Muscle of leg (tissue), 11 donors: Measurements from ENCODE around the gene TSPAN8. TPM values are rescaled to one million over a fixed set of nuclear protein-coding genes. Genes with fewer than 3 reads are reported as not detected.
"Not testable (repeated sequence)": the region's sequence is repeated elsewhere in the genome, so short reads cannot be mapped to it uniquely, and the experiment has no call there.

ENCODE experiments used
- DNase-seq: peaks from one replicate; pipeline ENCODE4 v3.0.0; 2013
- H3K27ac ChIP-seq: one replicate; pipeline ENCODE4 v1.5.1; 2013; ENCODE audit warnings: mild to moderate bottlenecking, low read length, control low read depth
- H3K27me3 ChIP-seq: one replicate; pipeline ENCODE4 v1.6.1; 2013; ENCODE audit warnings: low read length; ENCODE audit not compliant: control insufficient read depth, insufficient read depth
- H3K36me3 ChIP-seq: one replicate; pipeline ENCODE4 v1.6.1; 2013; ENCODE audit warnings: low read length; ENCODE audit not compliant: control insufficient read depth, insufficient read depth
- H3K4me1 ChIP-seq: one replicate; pipeline ENCODE4 v1.6.1; 2013; ENCODE audit warnings: low read length; ENCODE audit not compliant: control insufficient read depth, insufficient read depth
- H3K4me3 ChIP-seq: one replicate; pipeline ENCODE4 v1.5.1; 2013; ENCODE audit warnings: low read length, control low read depth
- H3K9me3 ChIP-seq: replicated peaks from 2 replicates; pipeline ENCODE4 v1.6.1; 2013; ENCODE audit warnings: low read depth, low read length; ENCODE audit not compliant: control insufficient read depth
- WGBS: methylation state at CpG from one replicate; pipeline ENCODE4 v1.1.5; 2013; ENCODE audit warnings: missing lambda C conversion rate; ENCODE audit not compliant: insufficient coverage; 5-methylcytosine and 5-hydroxymethylcytosine counted together
- polyA plus RNA-seq, 8 donors: library from polyadenylated mRNA; unstranded; fragments of 120-200 nt; gene quantifications; one replicate each; pipeline versions ENCODE4 v1.2.1 to v1.2.3, GENCODE V29; 2013; ENCODE audit warnings: inconsistent platforms in 1 of 8, low replicate concordance in 1 of 8; ENCODE audit not compliant: insufficient read length in 8 of 8, insufficient read depth in 1 of 8
- total RNA-seq: library from RNA; stranded (reverse); fragments of 120-200 nt; gene quantifications from one replicate; pipeline ENCODE4 v1.2.4, GENCODE V29; 2013

Gene TSPAN8
- total and polyA plus RNA-seq, 9 donors, result 0.34 to 21.6 (median 2.2) TPM

GRCh38 chr12:71134405-71134804 is 23.4 kb downstream of the TSPAN8 start:
- Histone ChIP-seq H3K4me1 (no peaks in the 10 kb centered on the region), H3K27ac (no peak overlapping the region), H3K4me3 (no peak overlapping the region), H3K36me3 (no peaks in the 10 kb centered on the region), H3K9me3 (no peaks in the 10 kb centered on the region), H3K27me3 (no peaks in the 10 kb centered on the region)
- WGBS, result no CpG with 5 or more reads among the region's 2 CpGs
- no peak for DNase-seq

GRCh38 chr12:71130521-71131069 is 27.2 kb downstream of the TSPAN8 start:
- WGBS, result no CpG with 5 or more reads among the region's 1 CpG
- Histone ChIP-seq H3K27ac (no peak overlapping the region), H3K4me3 (no peak overlapping the region), H3K4me1 (peaks cover 2% of the 10 kb centered on the region), H3K36me3 (no peaks in the 10 kb centered on the region), H3K27me3 (no peaks in the 10 kb centered on the region), H3K9me3 (no peaks in the 10 kb centered on the region)
- DNase-seq, result peak; percentile 36

GRCh38 chr12:71129364-71129763 is 28.4 kb downstream of the TSPAN8 start:
- Histone ChIP-seq H3K27me3 (no peaks in the 10 kb centered on the region), H3K4me3 (no peak overlapping the region), H3K4me1 (peaks cover 2% of the 10 kb centered on the region), H3K27ac (no peak overlapping the region), H3K36me3 (no peaks in the 10 kb centered on the region), H3K9me3 (no peaks in the 10 kb centered on the region)
- WGBS, result no CpG with 5 or more reads among the region's 2 CpGs
- no peak for DNase-seq

GRCh38 chr12:71128191-71128788 is 29.5 kb downstream of the TSPAN8 start:
- Histone ChIP-seq H3K27ac (no peak overlapping the region), H3K27me3 (no peaks in the 10 kb centered on the region)

GRCh38 chr12:71125949-71126348 is 31.9 kb downstream of the TSPAN8 start:
- Histone ChIP-seq H3K4me3 (no peak overlapping the region), H3K27me3 (no peaks in the 10 kb centered on the region), H3K27ac (no peak overlapping the region), H3K4me1 (peaks cover 2% of the 10 kb centered on the region), H3K9me3 (no peaks in the 10 kb centered on the region), H3K36me3 (no peaks in the 10 kb centered on the region)
- WGBS, result no CpG with 5 or more reads among the region's 1 CpG
- peak; percentile 48 for DNase-seq

More at GRCh38 chr12:71128191-71128788, 29.5 kb downstream of the TSPAN8 start:
- Histone ChIP-seq H3K9me3 (no peaks in the 10 kb centered on the region), H3K4me1 (peaks cover 2% of the 10 kb centered on the region), H3K4me3 (no peak overlapping the region), H3K36me3 (no peaks in the 10 kb centered on the region)
- DNase-seq, result no peak
- no CpG with 5 or more reads among the region's 1 CpG for WGBS

- H3K27me3 ChIP-seq, result no peaks in the 10 kb centered on the region
- no peak overlapping the region for H3K4me3 ChIP-seq
- no CpG with 5 or more reads among the region's 2 CpGs for WGBS
- H3K27ac ChIP-seq, result no peak overlapping the region
- DNase-seq, result peak; percentile 50
- no peaks in the 10 kb centered on the region for H3K36me3 ChIP-seq
- H3K9me3 ChIP-seq, result no peaks in the 10 kb centered on the region
- H3K4me1 ChIP-seq, result peaks cover 2% of the 10 kb centered on the region
Measured at GRCh38 chr12:71125515-71125914, 32.3 kb downstream of the TSPAN8 start.

GRCh38 chr12:71124835-71125460 is 32.9 kb downstream of the TSPAN8 start:
- peaks cover 2% of the 10 kb centered on the region for H3K4me1 ChIP-seq
- no peaks in the 10 kb centered on the region for H3K36me3 ChIP-seq
- H3K4me3 ChIP-seq, result no peak overlapping the region
- no peaks in the 10 kb centered on the region for H3K27me3 ChIP-seq
- no peak for DNase-seq
- H3K27ac ChIP-seq, result no peak overlapping the region
- WGBS, result no CpG with 5 or more reads among the region's 5 CpGs
- no peaks in the 10 kb centered on the region for H3K9me3 ChIP-seq

GRCh38 chr12:71113148-71113547 is 44.7 kb downstream of the TSPAN8 start:
- not testable (repeated sequence) for H3K27me3 ChIP-seq, H3K36me3 ChIP-seq, DNase-seq, H3K4me3 ChIP-seq, H3K27ac ChIP-seq, H3K9me3 ChIP-seq, H3K4me1 ChIP-seq
- no CpG with 5 or more reads among the region's 1 CpG for WGBS

GRCh38 chr12:71109834-71110233 is 48.0 kb downstream of the TSPAN8 start:
- 97% methylated on average over 3 of the region's 5 CpGs for WGBS

GRCh38 chr12:71108355-71108754 is 49.4 kb downstream of the TSPAN8 start:
- Histone ChIP-seq H3K36me3 (no peaks in the 10 kb centered on the region), H3K4me3 (no peak overlapping the region), H3K27ac (no peak overlapping the region), H3K27me3 (no peaks in the 10 kb centered on the region), H3K4me1 (peaks cover 2% of the 10 kb centered on the region), H3K9me3 (peaks cover 2% of the 10 kb centered on the region)
- 87% methylated on average over 3 of the region's 3 CpGs for whole genome bisulfite sequencing
- peak; percentile 82 for DNase-seq

More at GRCh38 chr12:71109834-71110233, 48.0 kb downstream of the TSPAN8 start:
- peaks cover 2% of the 10 kb centered on the region for H3K9me3 ChIP-seq
- no peak for DNase-seq
- H3K4me3 ChIP-seq, result no peak overlapping the region
- H3K36me3 ChIP-seq, result no peaks in the 10 kb centered on the region
- H3K27ac ChIP-seq, result no peak overlapping the region
- no peaks in the 10 kb centered on the region for H3K27me3 ChIP-seq
- peaks cover 2% of the 10 kb centered on the region for H3K4me1 ChIP-seq
